T-helper 1 cell treated with Interleukin-12 subunit alpha and Interleukin-12 subunit beta and Interleukin-4 antibody, amounts not matched to agents 30 ng/mL and 1 ng/mL, for 36 hours (primary cell): ENCODE data around the gene PA2G4. TPM values are rescaled to one million over a fixed set of nuclear protein-coding genes. Genes with fewer than 3 reads are reported as not detected.

ENCODE experiments used
- intact Hi-C: fragments of 100-400 bp; cut with micrococcal nuclease; formaldehyde crosslinking; loops from one replicate; pipeline ENCODE4 v1.15.1; 2024
- total RNA-seq: library from RNA; stranded (reverse); gene quantifications from 2 replicates; pipeline ENCODE4 v1.2.3, GENCODE V29; 2022

The PA2G4 gene
- total RNA-seq, 1 donor from 2014 or later, result 254 TPM

GRCh38 chr12:56121204-56121870, 17.0 kb downstream of the PA2G4 start:
- intact Hi-C loops, result no loop called here

GRCh38 chr12:56122637-56123036, 18.3 kb downstream of the PA2G4 start:
- intact Hi-C loops, result no loop called here

GRCh38 chr12:56124133-56124532, 19.8 kb downstream of the PA2G4 start:
- intact Hi-C loops, result no loop called here

GRCh38 chr12:56126732-56127239, 22.4 kb downstream of the PA2G4 start:
- intact Hi-C loops, result loop anchor here (1.0 to 5.0 kb wide), 13 partner anchors 8 to 1156 kb away; partner anchors contain the start of genes ANKRD52, COQ10A, CS and MYL6

- intact Hi-C loops, result loop anchor here (1.0 to 5.0 kb wide), 5 partner anchors 23 to 1155 kb away; partner anchors contain the start of genes ANKRD52, COQ10A, PA2G4 and TIMELESS
Measured at GRCh38 chr12:56127485-56127887, 23.1 kb downstream of the PA2G4 start.

GRCh38 chr12:56127888-56128669, 23.7 kb downstream of the PA2G4 start, which contains the start of gene ESYT1:
Gene ESYT1 (plus strand): TSS chr12:56128267. CDS start chr12:56128320, 53 bp downstream.
- intact Hi-C loops, result loop anchor here (1.0 to 5.0 kb wide), 8 partner anchors 24 to 1154 kb away; partner anchors contain the start of genes ANKRD52, COQ10A, PA2G4 and PYM1

- intact Hi-C loops, result loop anchor here (1.0 to 5.0 kb wide), 5 partner anchors 10 to 1154 kb away; partner anchors contain the start of genes PYM1 and SPRYD4
Measured at GRCh38 chr12:56128670-56129205, 24.4 kb downstream of the PA2G4 start.

GRCh38 chr12:56129206-56129941, 25.0 kb downstream of the PA2G4 start:
- intact Hi-C loops, result loop anchor here (1.0 to 5.0 kb wide), 3 partner anchors 9 to 1153 kb away; partner anchors contain the start of gene SPRYD4

GRCh38 chr12:56129942-56130495, 25.7 kb downstream of the PA2G4 start:
- intact Hi-C loops, result loop anchor here (1.0 to 5.0 kb wide), 3 partner anchors 8 to 1152 kb away; partner anchors contain the start of gene SPRYD4

- intact Hi-C loops, result no loop called here
Measured at GRCh38 chr12:56130876-56131275, 26.5 kb downstream of the PA2G4 start.

GRCh38 chr12:56134897-56135296, 30.5 kb downstream of the PA2G4 start:
- intact Hi-C loops, result no loop called here

GRCh38 chr12:56137853-56138571, 33.7 kb downstream of the PA2G4 start:
- intact Hi-C loops, result loop anchor here (1.0 kb wide), 1 partner anchor 9 kb away; no protein-coding TSS in a partner anchor

- intact Hi-C loops, result no loop called here
Measured at GRCh38 chr12:56141946-56142784, 37.8 kb downstream of the PA2G4 start.

- intact Hi-C loops, result no loop called here
Measured at GRCh38 chr12:56143217-56143616, 38.9 kb downstream of the PA2G4 start.

- intact Hi-C loops, result no loop called here
Measured at GRCh38 chr12:56143870-56144269, 39.5 kb downstream of the PA2G4 start.

GRCh38 chr12:56145217-56145616, 40.9 kb downstream of the PA2G4 start:
- intact Hi-C loops, result no loop called here

- intact Hi-C loops, result no loop called here
Measured at GRCh38 chr12:56146492-56147460, 42.4 kb downstream of the PA2G4 start.
